Thyroid gland (tissue), 4 donors: ENCODE measurements around the gene TMEFF2.

Experiments used
- CTCF ChIP-seq, 6 experiments: fragments of 200-600 bp in 3 of 6; fragments of 450-650 bp in 3 of 6; sonication (generic) in 3 of 6; IDR thresholded peaks; one replicate each; pipeline ENCODE4 v1.5.1; 2016 to 2019; ENCODE audit warnings: antibody characterized with exemption in 6 of 6, mild to moderate bottlenecking in 2 of 6, inconsistent platforms in 1 of 6, moderate library complexity in 1 of 6
- POLR2A ChIP-seq, 2 donors: fragments of 450-650 bp; IDR thresholded peaks; one replicate each; pipeline ENCODE4 v1.6.1; 2017; ENCODE audit warnings: antibody characterized with exemption in 2 of 2, mild to moderate bottlenecking in 2 of 2, moderate library complexity in 1 of 2

GRCh38 chr2:192150166-192150565, 44.6 kb downstream of the TMEFF2 start:
- TF ChIP-seq CTCF (IDR thresholded peaks at IDR 0.05), result no peak
- TF ChIP-seq POLR2A (IDR thresholded peaks at IDR 0.05), result no peak
